OCI-LY1 (cell line): Measurements from ENCODE around the gene CDC6.

Experiments
- H2AFZ ChIP-seq: fragments of 200-600 bp; sonication (generic), shearing (Covaris generic); 2 replicates; pipeline ENCODE4 v1.6.0; 2014; ENCODE audit warnings: antibody characterized with exemption, mild to moderate bottlenecking, low read length
- H3F3A ChIP-seq: fragments of 200-600 bp; sonication (generic), shearing (Covaris generic); 2 replicates; pipeline ENCODE4 v1.6.0; 2014; ENCODE audit warnings: mild to moderate bottlenecking, antibody characterized with exemption, low read length, moderate library complexity; ENCODE audit not compliant: insufficient read depth
- H3K27ac ChIP-seq: fragments of 200-600 bp; sonication (generic); 2 replicates; pipeline ENCODE4 v1.5.1; 2014; ENCODE audit warnings: low read length, mixed run types, mild to moderate bottlenecking, low read depth; ENCODE audit not compliant: poor library complexity, severe bottlenecking
- H3K27me3 ChIP-seq: fragments of 200-600 bp; sonication (generic); 2 replicates; pipeline ENCODE4 v1.6.0; 2014; ENCODE audit warnings: antibody characterized with exemption, mild to moderate bottlenecking, low read length, moderate library complexity; ENCODE audit not compliant: insufficient read depth
- H3K36me3 ChIP-seq: fragments of 200-600 bp; sonication (generic); 2 replicates; pipeline ENCODE4 v1.6.1; 2014; ENCODE audit warnings: mild to moderate bottlenecking, antibody characterized with exemption, low read length, moderate library complexity, mixed read lengths; ENCODE audit not compliant: insufficient read depth
- H3K4me1 ChIP-seq: fragments of 200-600 bp; sonication (generic); 2 replicates; pipeline ENCODE4 v1.5.1; 2014; ENCODE audit warnings: mild to moderate bottlenecking, low read length, moderate library complexity; ENCODE audit not compliant: insufficient read depth, severe bottlenecking
- H3K4me2 ChIP-seq: fragments of 200-600 bp; sonication (generic), shearing (Covaris generic); 2 replicates; pipeline ENCODE4 v1.6.1; 2014; ENCODE audit warnings: low read length
- H3K4me3 ChIP-seq: fragments of 200-600 bp; sonication (generic); 2 replicates; pipeline ENCODE4 v1.5.1; 2014; ENCODE audit warnings: low read length, low read depth, mild to moderate bottlenecking, mixed read lengths; ENCODE audit not compliant: poor library complexity, severe bottlenecking
- H3K79me2 ChIP-seq: fragments of 200-600 bp; shearing (Covaris generic); 2 replicates; pipeline ENCODE4 v1.6.1; 2016; ENCODE audit warnings: mixed run types, low read length, mixed read lengths; ENCODE audit not compliant: insufficient read depth
- H3K9ac ChIP-seq: fragments of 200-600 bp; sonication (generic), shearing (Covaris generic); 2 replicates; pipeline ENCODE4 v1.6.1; 2014; ENCODE audit warnings: mild to moderate bottlenecking, low read length, mixed read lengths
- H3K9me2 ChIP-seq: fragments of 200-600 bp; sonication (generic), shearing (Covaris generic); 2 replicates; pipeline ENCODE4 v1.6.1; 2014; ENCODE audit warnings: low read depth, mild to moderate bottlenecking, low read length, mixed read lengths
- H3K9me3 ChIP-seq: fragments of 200-600 bp; shearing (Covaris generic); 2 replicates; pipeline ENCODE4 v1.6.1; 2014; ENCODE audit warnings: low read length, mixed read lengths
- H4K20me1 ChIP-seq: fragments of 200-600 bp; sonication (generic), shearing (Covaris generic); 2 replicates; pipeline ENCODE4 v1.6.0; 2016; ENCODE audit warnings: mild to moderate bottlenecking, low read length; ENCODE audit not compliant: insufficient read depth
- CTCF ChIP-seq: fragments of 200-600 bp; sonication (generic), shearing (Covaris generic); IDR thresholded peaks from 2 replicates; pipeline ENCODE4 v1.5.1; 2017; ENCODE audit warnings: mild to moderate bottlenecking, antibody characterized with exemption, low read length, moderate library complexity, mixed read lengths
- EZH2 ChIP-seq: fragments of 200-600 bp; sonication (generic), shearing (Covaris generic); IDR thresholded peaks from 2 replicates; pipeline ENCODE4 v1.8.0; 2017; ENCODE audit warnings: borderline replicate concordance, mixed run types, mild to moderate bottlenecking, antibody characterized with exemption, low read length, moderate library complexity, mixed read lengths

Gene CDC6

GRCh38 chr17:40312131-40312731, 24.6 kb downstream of the CDC6 start:
- no peaks in the 10 kb centered on the region for H3K36me3 ChIP-seq
- no peak overlapping the region for H3K4me2 ChIP-seq
- no peak overlapping the region for H2AFZ ChIP-seq
- no peak overlapping the region for H3K27ac ChIP-seq
- no peak for TF ChIP-seq CTCF
- TF ChIP-seq EZH2: no peak
- peaks cover 24% of the 10 kb centered on the region for H3K4me1 ChIP-seq
- H3K27me3 ChIP-seq: no peaks in the 10 kb centered on the region
- H3F3A ChIP-seq: no peaks in the 10 kb centered on the region
- no peak overlapping the region for H3K9ac ChIP-seq
- H3K79me2 ChIP-seq: no peaks in the 10 kb centered on the region
- H3K9me3 ChIP-seq: no peaks in the 10 kb centered on the region
- no peak overlapping the region for H3K4me3 ChIP-seq
- H4K20me1 ChIP-seq: no peaks in the 10 kb centered on the region
- H3K9me2 ChIP-seq: no peaks in the 10 kb centered on the region

- Histone ChIP-seq H4K20me1 (no peaks in the 10 kb centered on the region), H3K27me3 (no peaks in the 10 kb centered on the region), H3K9ac (no peak overlapping the region), H3K9me2 (no peaks in the 10 kb centered on the region), H3K36me3 (no peaks in the 10 kb centered on the region), H3K9me3 (no peaks in the 10 kb centered on the region), H3K4me3 (no peak overlapping the region), H3K79me2 (no peaks in the 10 kb centered on the region), H2AFZ (no peak overlapping the region), H3F3A (no peaks in the 10 kb centered on the region), H3K27ac (no peak overlapping the region), H3K4me1 (peaks cover 32% of the 10 kb centered on the region), H3K4me2 (no peak overlapping the region)
- TF ChIP-seq EZH2 (no peak), CTCF (no peak)
Measured at GRCh38 chr17:40312893-40313667, 25.4 kb downstream of the CDC6 start.

- H3K4me1 ChIP-seq: peaks cover 34% of the 10 kb centered on the region
- no peak overlapping the region for H3K4me2 ChIP-seq
- H3K9me3 ChIP-seq: no peaks in the 10 kb centered on the region
- H4K20me1 ChIP-seq: no peaks in the 10 kb centered on the region
- H2AFZ ChIP-seq: no peak overlapping the region
- no peak overlapping the region for H3K9ac ChIP-seq
- no peaks in the 10 kb centered on the region for H3K9me2 ChIP-seq
- no peak overlapping the region for H3K4me3 ChIP-seq
- H3K79me2 ChIP-seq: no peaks in the 10 kb centered on the region
- H3F3A ChIP-seq: no peaks in the 10 kb centered on the region
- H3K36me3 ChIP-seq: no peaks in the 10 kb centered on the region
- no peaks in the 10 kb centered on the region for H3K27me3 ChIP-seq
- TF ChIP-seq CTCF (no peak), EZH2 (no peak)
- no peak overlapping the region for H3K27ac ChIP-seq
Measured at GRCh38 chr17:40313668-40314583, 26.2 kb downstream of the CDC6 start.
